ACHN (cell line): ENCODE data around the gene EXT2.

ENCODE experiments used
- DNase-seq: peaks from one replicate; pipeline ENCODE4 v3.0.0-alpha.2; 2015
- in situ Hi-C: cut with HindIII; loops from 2 replicates; pipeline ENCODE4 v1.10.0; 2017; ENCODE audit warnings: low sequenced_read_pairs, low pct_ligation_motif_present, low pct_unique_long_range_greater_than_20kb

EXT2 gene

DNA sequence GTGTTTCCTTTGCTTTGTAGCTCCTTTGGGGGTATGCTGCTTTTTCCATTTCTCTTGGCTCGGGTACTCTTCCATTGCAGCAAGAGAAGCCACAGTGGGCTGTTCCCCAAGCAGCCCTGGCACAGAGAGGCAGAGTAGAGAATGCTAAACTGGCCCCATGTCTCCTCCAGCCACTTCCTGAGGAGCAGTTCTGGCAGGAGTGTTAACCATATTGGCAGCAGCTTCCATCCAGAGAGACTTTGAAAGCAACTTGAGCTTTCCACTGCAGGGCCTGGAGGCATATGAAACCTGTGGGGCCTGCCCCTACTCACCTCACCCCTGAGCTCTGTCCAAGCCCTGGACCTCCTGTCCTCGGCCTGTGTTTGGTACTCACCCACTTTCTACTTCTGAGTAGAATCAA is 152.6 kb downstream of the EXT2 start:
- no peak for DNase-seq
- in situ Hi-C loops = no loop called here

DNA sequence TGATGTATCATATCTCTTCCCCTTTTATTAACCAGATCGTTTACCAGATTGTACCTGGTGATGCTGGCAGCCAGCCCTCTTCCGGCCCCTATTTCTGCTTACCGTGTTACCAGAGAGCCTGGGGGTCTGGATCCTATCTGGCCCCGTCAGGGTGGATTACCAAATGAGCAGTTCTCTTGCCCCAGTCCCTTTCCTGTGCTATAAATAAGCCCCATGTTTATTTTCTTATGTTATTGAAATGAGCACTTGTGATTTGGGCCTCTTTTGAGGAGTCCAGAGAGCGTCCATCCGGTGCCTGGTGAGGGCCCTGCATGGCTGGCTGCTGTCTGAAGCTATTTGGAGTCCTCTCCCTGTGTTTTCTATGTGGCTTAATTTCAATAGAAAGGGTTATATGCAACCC is 154.9 kb downstream of the EXT2 start:
- in situ Hi-C loops = no loop called here
- DNase-seq = no peak

DNA sequence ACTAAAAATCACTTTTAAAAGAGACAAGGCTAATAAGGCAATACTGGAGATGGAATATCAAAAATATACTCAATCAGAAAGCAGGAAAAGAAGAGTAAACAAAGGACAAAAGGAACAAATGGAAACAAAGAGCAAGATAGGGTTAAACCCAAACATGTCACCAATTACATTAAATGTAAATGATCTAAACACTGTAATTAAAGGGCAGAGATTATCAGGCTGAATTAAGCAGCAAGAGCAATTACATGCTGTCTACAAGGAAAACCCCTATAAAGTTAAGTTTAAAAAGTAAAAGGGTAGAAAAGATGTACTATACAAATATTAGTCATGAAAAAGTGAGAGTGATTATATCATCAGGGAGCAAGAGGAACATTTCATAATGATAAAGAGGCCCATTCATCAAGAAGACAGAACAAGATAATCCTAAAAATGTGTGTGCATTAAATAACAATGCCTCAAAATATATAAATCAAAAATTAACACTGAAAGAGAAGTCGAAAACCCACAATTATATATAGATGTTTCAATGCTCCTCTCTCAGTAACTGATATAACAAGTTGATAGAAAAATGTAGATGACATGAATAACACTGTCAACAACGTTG is 157.6 kb downstream of the EXT2 start:
- in situ Hi-C loops = no loop called here

DNA sequence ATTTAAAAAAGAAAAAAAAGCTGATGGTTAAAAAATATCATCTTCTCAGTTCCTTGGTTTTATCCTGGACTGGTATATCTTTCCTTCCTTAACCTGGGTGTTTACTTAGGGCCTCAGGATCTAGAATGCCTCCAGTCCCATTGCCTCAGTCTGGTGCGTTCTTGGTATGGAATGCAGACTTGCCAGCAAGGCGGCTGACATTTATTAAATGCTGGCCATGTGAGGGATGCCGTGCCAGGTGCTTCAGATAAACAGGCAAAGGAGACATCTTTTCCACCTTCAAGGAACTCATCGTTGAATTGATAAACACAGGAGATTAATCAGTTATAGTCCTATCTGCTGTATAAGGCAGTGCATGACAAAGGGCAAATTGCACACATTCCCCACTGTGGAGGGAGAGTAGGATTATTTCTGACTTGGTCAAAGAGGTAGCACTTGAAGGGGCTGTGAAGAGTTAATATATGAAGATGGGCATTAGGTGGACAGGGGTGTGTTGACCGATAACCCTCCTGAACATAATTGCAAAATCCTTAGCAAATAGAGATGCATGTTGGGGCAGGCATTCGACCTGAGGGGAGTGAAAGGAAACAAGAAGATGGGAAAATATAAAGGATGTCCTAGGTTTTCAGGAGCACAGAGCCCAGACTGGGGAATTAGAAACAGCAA is 160.1 kb downstream of the EXT2 start:
- in situ Hi-C loops = no loop called here
- no peak for DNase-seq

More for the DNA sequence above, 157.6 kb downstream of the EXT2 start:
- no peak for DNase-seq

DNA sequence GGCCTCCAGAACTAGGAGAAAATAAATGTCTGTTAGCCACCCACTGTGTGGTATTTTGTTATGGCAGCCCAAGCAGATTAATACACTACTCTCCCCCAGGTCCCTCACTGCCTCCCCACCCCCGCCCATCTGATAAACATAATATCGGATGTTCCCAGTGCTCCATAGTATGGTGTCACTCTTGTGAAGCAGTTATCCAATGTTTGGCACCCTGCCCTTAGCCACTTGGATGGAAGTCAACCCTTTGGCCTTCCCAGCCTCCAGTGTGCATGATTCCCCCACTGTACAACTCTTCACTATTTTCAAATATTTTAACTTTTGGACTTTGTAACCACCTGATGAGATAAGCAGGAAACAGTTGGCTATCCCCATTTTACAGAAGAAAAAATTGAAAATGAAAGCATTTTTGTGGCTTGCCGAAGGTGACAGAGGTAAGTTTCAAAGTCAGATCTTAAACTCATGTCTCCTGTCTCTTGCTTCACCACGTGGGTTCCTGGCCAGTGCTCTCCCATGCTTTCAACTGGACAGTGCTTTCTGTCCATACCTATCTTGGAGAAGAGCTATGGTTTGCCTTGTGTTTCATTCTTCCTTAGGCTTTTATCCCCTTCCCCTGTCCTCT is 161.3 kb downstream of the EXT2 start:
- in situ Hi-C loops = no loop called here
- DNase-seq = no peak

DNA sequence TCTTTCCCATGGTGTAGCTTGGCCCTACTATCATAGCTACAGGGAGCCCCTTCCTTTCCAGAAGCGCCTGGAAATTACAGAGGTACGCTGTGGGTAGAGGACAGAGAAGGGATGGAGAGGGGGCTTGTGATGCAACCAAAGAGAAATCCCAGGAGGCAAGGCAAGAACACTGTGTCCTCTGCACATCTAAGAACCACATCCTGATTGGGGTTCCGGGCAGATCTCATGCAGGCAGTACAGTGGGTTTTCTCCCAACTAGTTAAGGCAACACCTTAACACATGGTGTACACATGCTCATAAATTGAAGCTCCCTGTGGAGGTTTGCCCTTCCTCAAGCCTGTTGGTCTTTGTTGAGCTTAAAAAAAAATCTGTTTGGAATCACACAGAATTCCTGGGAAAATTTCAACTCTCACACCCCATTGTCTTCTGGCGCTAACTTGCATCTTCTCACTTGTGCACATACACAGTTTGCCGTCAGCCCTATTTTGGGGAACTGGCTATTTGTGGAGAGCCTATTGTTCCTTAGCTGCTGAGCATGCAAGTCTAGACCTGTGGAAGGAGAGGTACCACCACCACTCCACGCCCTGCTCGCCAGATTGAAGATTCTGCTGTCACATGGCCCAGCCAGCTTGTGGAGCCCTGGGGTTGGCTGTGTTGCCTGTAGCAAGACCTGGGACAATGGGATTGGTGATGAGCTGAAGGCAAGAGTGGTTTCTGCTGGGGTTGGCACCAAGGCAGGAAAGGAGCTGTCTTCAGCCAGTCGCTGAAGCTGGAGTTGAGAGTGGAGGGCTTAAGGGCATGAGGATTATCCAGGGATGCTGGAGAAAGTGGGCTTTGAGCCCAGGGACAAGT is 162.1 kb downstream of the EXT2 start:
- DNase-seq = no peak
- in situ Hi-C loops = no loop called here

DNA sequence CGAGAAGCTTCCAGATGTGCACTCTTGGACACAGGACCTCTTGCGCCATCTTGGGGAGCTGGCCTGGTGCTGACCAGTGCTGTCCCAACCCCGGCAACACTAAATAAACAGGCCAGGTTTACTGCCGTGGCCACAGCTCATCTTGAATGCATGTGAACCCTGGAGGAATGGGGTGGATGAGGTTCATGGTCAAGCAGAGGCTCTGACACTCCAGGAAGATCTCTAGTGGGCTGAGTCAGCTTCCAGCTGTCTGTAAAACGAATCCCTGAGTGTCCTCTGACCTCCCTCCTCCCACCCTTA is 162.7 kb downstream of the EXT2 start:
- no peak for DNase-seq
- in situ Hi-C loops = no loop called here

DNA sequence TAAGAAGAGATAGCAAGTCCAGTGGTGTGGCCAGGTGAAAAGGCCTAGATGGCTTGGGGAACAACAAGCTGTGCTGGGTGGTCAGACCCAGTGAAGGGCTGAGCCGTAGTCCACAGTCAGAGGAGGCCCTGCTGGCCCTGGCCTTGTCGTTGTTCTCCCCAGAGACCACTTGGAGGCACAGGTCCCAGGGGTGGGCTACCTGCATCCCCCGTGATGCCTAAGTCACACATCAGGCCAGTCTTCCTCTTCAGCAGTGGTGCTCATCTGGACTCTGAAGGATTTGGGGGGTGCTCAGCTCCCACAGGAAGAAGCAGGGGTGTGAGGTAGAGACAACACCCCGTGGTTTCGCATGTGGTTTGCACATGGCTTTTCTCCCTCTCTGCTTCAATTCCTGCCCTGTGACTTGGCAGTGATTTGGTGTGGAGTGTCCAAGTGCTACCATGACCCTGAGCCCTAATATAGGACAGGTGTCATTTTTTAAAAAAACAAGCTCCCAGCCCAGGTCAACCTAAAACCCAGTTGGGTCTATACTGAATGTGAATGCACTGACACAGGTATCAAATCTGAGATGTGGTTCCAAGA is 163.5 kb downstream of the EXT2 start:
- in situ Hi-C loops = no loop called here

DNA sequence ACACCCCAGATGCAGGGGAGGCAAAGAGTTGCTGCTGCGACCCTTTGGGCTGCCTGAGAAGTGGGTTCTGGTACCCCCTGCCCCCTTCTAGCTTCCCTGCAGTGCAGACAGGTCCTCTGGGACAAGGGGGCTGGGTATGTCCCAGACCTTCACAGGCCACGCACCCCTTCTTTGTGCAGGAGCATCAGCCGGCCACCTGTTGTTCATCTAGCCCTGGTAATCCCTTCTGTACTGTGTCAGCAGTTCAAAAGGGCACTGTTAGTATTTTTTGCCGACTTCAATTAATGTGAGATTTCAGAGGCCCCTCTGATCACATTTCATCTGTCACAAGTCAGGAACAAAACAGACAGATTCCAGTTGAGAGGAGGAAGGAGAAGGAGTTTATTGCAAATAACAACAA is 164.6 kb downstream of the EXT2 start:
- in situ Hi-C loops = no loop called here
- DNase-seq = no peak

More for the DNA sequence above, 163.5 kb downstream of the EXT2 start:
- no peak for DNase-seq

DNA sequence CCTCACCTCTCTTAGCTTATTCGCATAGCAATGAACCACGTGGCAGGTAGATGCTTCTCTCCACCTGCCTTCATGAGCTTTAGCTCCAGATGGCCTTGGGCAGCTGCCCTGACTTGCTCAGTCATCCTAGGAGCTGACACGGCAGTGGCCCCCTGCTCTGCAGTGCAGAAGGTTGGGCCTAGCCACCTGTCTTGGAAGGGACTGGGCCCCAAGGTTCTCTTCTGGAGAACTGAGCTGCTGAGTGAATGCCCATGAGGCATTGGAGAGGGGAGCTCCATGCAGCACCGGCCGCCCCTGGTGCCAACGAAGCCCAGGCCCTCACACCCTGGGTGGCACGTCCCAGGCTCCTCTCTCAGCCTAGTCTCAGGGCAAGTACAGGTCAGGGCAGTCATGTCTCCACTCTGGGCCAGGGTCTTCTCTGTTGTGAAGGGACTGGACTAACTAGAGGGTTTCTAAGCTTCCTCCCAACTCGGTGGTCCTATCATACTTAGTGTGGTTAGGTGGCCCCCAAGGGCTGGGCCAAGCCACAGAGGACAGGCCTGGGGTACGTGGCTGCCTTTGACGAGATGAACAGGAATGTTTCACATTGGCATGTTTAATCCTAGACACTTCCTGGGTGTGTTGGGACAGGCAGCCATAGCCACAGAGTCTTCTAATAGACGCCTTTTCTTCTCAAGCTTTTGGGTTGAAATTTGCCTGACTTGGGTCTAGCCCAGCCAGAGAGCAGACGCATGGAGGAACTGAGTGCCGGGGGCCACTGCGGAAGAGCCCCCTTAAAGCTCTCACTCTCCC is 166.5 kb downstream of the EXT2 start:
- in situ Hi-C loops = no loop called here

DNA sequence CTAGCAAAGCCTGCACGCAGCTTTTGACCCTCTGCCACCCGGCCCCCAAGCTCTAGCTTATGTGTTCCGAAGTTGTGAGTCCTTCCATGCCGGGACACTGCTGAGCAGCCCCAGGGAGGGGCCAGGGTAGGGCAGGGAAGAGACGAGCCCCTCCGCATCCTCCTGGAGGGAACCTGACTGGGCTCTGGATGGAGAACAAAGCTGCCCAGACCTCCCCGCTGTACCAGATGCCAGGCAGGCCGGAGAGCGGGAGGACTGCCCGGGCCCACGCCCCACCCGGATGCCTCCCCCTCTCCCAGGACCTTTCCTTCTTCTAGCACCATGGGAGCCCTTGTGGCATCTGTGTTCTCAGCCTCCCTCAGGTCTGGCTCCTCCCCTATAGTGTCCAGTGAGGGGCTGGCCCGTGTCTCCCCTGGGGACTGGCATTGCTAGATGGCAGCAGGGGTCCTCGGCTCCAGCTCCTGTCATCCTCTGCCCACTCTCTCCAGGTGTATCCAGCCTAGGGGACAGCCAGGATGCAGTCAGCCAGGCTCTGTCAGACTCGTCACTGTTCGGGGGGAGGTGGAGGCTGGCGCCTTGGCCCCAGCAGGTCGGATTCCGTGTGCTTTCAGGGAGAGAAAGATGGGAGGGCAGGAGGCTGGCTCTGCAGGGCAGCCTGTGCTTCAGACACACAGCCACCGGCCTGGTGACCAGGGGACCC is 168.4 kb downstream of the EXT2 start:
- no peak for DNase-seq
- in situ Hi-C loops = no loop called here

More for the DNA sequence above, 166.5 kb downstream of the EXT2 start:
- no peak for DNase-seq

DNA sequence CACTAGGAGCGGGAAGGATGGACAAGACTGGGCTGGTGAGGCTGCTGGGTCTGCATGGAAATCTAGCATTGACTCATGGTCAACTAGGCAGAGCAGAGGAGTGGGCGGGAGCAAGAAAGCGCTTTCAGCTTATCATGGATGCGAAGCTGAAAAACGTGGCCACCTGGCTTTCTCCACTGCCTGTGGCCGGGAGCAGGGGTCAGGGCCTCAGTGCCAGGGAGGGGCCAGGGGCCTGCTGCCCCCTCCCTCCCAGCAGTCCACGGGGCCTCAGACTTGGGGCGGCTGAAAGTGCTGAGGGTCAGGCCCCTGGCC is 168.9 kb downstream of the EXT2 start:
- in situ Hi-C loops = no loop called here
- DNase-seq = no peak

DNA sequence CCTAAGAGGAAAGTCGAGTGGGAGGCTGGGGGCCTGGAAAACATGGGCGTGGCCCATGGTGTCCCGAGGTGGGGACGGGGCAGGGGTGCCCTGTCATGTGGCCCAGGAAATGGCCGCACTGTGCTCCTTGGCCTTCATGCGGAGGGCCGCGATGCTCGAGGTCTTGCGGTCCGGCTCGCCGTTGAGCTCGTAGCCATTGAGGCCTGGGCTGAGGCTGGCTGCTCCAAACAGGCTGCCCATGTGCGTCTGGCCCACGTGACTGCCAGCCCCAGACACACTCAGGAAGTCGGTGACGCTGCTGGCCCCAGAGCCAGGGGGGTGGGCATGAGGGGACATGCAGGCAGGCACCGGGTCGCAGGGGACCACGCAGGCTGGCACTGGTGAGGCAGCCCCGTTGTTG is 169.3 kb downstream of the EXT2 start:
- DNase-seq = no peak
- in situ Hi-C loops = no loop called here

DNA sequence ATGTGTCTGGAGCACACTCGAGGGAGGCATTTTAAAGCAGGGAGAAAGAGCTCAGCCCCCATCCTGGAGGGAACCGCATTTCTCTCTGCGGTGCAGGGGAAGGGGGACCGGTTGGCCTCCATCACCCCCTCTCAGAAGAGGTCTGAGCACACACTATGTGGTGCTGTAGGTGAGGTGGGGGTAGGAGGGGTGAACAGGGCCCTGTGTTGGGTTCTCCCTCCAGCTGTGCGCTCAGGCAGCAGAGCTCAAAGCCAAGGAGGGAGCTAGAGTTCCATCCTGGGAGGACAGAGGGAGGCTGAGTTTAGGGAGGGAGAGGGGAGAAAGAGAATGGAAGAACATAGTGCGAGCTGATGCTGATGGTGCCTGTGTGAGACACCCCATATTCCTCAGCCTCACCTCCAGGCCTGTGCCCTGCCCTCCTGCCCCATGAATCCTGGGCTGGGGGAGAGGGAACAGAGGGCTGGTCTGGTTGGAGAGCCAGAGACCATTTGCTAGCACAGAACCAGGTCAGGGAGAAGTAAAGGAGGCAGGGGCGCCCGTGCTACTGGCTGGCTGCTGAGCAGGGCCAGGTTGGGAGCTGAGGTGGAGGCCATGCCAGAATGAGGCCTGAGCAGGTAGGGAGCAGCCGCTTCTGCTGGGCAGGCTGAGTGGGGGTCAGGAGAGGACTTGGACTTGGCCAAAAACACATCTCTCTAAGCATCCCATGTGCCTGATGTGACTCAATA is 170.7 kb downstream of the EXT2 start:
- DNase-seq = no peak
- in situ Hi-C loops = no loop called here

DNA sequence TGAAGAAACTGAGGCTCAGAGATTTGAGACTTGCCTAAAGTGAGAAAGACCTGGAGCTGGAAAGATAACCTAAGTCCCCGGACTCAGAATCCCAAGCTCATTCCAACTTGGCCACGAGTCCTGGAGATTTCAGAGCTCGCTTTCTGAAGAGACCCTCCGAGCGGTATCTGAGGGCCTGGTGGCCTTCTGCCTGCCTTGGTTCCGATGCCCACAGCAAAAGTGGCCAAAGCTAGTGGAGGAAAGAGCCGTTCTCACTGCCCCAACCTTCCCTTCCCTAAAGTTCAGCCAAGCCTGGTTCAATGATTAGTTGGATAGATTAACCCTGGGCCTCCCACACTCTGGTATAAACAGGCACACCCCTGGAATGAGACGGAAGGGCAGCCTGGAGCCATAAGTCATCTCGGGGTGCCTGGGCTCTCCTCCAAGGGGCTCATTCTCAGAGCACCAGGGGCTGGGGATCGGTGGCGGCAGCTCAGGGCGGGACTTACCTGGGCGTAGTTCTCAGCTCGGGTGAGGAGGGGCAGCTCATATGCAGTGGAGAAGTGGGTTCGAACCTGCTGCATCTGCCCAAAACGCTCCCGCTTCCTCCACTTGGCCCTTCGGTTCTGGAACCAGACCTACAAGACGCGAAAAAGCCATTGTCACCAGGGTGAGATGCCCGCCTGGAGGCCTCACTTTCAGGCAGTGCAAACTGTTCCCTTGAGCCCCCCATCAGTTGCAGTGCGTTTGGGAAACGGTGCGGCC is 171.7 kb downstream of the EXT2 start:
- no peak for DNase-seq
- in situ Hi-C loops = no loop called here

DNA sequence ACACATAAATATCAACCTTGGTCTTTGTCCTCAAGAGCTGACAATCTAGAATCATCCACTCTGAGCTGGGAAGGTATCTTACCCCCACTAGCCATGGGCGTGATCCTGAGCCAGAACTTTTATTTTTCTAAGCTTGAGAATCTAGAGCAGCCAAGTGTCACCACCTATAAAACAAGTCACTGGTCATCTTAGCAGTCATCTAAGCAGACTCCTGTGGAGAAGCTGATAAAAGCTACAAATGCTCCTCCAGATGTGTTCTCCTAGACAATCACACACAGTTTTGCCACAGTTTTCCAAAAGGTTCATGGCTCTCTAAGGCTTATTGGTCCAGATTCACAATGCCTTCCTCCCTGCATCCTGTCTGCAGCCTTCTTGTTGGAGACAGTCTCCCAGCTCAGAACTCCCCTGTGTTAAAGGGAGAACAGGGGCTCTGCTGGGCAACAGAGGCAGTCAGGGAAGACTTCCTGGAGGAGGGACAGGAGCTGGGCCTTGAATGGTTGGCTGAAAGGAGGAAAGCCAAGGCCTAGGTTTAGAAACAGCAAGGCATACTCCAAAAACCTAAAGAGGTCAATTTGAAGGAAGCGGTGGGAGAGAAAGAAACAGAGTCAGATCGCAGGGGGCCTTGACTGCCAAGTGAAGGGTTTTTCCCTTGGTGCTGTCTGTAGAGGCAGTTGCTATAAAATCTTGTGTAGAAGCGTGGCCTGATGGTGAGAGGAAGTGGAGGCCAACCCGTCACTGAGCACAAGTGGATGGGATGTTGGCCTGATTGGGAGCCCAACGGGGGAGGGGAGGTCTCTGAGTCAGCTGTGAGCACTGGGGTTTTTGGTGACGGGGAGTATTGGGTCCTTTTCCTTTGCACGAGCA is 172.5 kb downstream of the EXT2 start:
- DNase-seq = no peak
- in situ Hi-C loops = no loop called here
